ENCODE data around the gene SCN1A. TPM values are rescaled to one million over a fixed set of nuclear protein-coding genes. Genes with fewer than 3 reads are reported as not detected.

SCN1A gene
- total and polyA plus RNA-seq, 2 of the 13 experiments (the other 11 are each of a cell fraction or from before 2014, with no cell fraction given): 19.9 to 39.4 TPM

DNA sequence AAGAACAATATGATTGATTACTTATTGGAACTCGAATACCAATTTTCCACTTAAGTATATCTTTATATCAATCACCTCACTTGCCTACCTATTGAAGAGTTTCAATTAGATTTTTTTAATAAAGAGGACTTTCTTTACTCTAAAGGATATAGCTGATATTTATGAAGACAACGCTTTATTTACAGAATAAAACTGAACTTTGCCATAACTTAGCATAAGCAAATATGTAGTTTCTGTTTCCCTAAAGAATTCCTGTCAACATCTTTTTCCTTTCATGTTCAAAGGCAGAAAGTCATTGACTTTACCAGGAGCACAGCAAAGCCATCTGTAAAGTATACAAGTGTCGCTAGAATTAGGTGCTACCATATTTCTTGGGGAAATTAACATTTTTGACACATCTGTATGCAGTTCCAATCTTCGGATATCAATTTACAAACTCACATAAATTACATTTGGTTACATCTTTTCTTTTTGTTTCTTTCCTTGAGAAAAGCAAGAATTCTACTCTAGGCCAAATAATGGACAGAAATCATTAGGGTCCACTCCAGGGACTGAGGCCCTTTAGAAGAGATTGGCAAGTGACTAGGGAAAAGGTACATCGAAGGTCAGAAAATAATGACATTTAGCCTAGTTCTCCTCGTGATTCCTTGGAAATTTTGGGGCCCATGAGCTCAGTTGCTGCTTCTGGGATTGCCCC, 7.5 kb upstream of the SCN1A start (continued):
- TF ChIP-seq KIAA2018 (CRISPR knock-in tag; IDR thresholded peaks at IDR 0.05; ENCODE audit: borderline replicate concordance) (no peak), FOXP1 (IDR thresholded peaks at IDR 0.05) (peak; percentile 90), FOXP1 (CRISPR knock-in tag; IDR thresholded peaks at IDR 0.05) (peak; percentile 98), NPAS2 (CRISPR knock-in tag; IDR thresholded peaks at IDR 0.05; ENCODE audit: borderline replicate concordance) (no peak), ZNF564 (CRISPR knock-in tag; IDR thresholded peaks at IDR 0.05) (no peak), HES4 (CRISPR knock-in tag; IDR thresholded peaks at IDR 0.05; ENCODE audit: borderline replicate concordance) (no peak), MYC (CRISPR knock-in tag; IDR thresholded peaks at IDR 0.05; ENCODE audit: borderline replicate concordance) (no peak), ISL2 (CRISPR knock-in tag; IDR thresholded peaks at IDR 0.05) (peak; percentile 94), ZNF512 (CRISPR knock-in tag; IDR thresholded peaks at IDR 0.05) (no peak), ZNF367 (CRISPR knock-in tag; IDR thresholded peaks at IDR 0.05; ENCODE audit: borderline replicate concordance) (no peak), TBX3 (IDR thresholded peaks at IDR 0.05; ENCODE audit: borderline replicate concordance) (peak; percentile 97), REL (CRISPR knock-in tag; conservative IDR thresholded peaks at IDR 0.05) (no peak), DPF2 (CRISPR knock-in tag; IDR thresholded peaks at IDR 0.05; ENCODE audit: borderline replicate concordance, low read depth) (peak; percentile 89), ZBTB46 (CRISPR knock-in tag; IDR thresholded peaks at IDR 0.05; ENCODE audit: borderline replicate concordance) (no peak), JUNB (CRISPR knock-in tag; IDR thresholded peaks at IDR 0.05; ENCODE audit: borderline replicate concordance) (no peak), ARNT (IDR thresholded peaks at IDR 0.05) (no peak), ZBTB7B (CRISPR knock-in tag; IDR thresholded peaks at IDR 0.05) (no peak), ZNF34 (CRISPR knock-in tag; IDR thresholded peaks at IDR 0.05; ENCODE audit: borderline replicate concordance) (no peak)
